ENCODE results near the gene NRG3. TPM values are rescaled to one million over a fixed set of nuclear protein-coding genes. Genes with fewer than 3 reads are reported as not detected.

Gene NRG3
- total RNA-seq, 2 experiments from 2014 or later, result not detected

GRCh38 chr10:82391971-82392370 is 517.0 kb downstream of the NRG3 start:
- POLR2A ChIA-PET, result no interaction called here
- Histone ChIP-seq H3K9me3 (ENCODE audit: control insufficient read depth in 1 of 2, insufficient read depth in 1 of 2, low read length in 2 of 2) (peaks cover 0 to 4% of the 10 kb centered on the region in 2 experiments), H3K27ac (ENCODE audit: low read depth in 1 of 2, low read length in 2 of 2) (no peak overlapping the region), H3K27me3 (ENCODE audit: control insufficient read depth in 1 of 2, insufficient read depth in 2 of 2, low read length in 2 of 2) (no peaks in the 10 kb centered on the region), H3K36me3 (ENCODE audit: insufficient read depth, low read length) (no peaks in the 10 kb centered on the region), H3K4me3 (ENCODE audit: low read length) (no peak overlapping the region), H3K4me1 (ENCODE audit: insufficient read depth, low read length) (no peaks in the 10 kb centered on the region)
- Mint-ChIP-seq H3K9me3 (peaks cover 2% of the 10 kb centered on the region), H3K36me3 (ENCODE audit: low read depth) (no peaks in the 10 kb centered on the region), H3K27ac (no peak overlapping the region), H3K4me3 (no peak overlapping the region), H3K27me3 (no peaks in the 10 kb centered on the region), H3K4me1 (ENCODE audit: low read depth) (no peaks in the 10 kb centered on the region)
- ATAC-seq (ENCODE audit: poor library complexity) (no peak), DNase-seq (no peak)
- intact Hi-C loops (cut with DNase I, micrococcal nuclease), result no loop called here
- TF ChIP-seq CTCF (IDR thresholded peaks at IDR 0.05), result no peak
- CTCF ChIA-PET, result no interaction called here

- TF ChIP-seq CTCF (IDR thresholded peaks at IDR 0.05), result no peak
- intact Hi-C loops (cut with DNase I, micrococcal nuclease), result no loop called here
- Histone ChIP-seq H3K27ac (ENCODE audit: low read depth in 1 of 2, low read length in 2 of 2) (no peak overlapping the region), H3K9me3 (ENCODE audit: control insufficient read depth in 1 of 2, insufficient read depth in 1 of 2, low read length in 2 of 2) (peaks cover 0 to 4% of the 10 kb centered on the region in 2 experiments), H3K27me3 (ENCODE audit: control insufficient read depth in 1 of 2, insufficient read depth in 2 of 2, low read length in 2 of 2) (no peaks in the 10 kb centered on the region), H3K36me3 (ENCODE audit: insufficient read depth, low read length) (no peaks in the 10 kb centered on the region), H3K4me3 (ENCODE audit: low read length) (no peak overlapping the region), H3K4me1 (ENCODE audit: insufficient read depth, low read length) (no peaks in the 10 kb centered on the region)
- ChIA-PET CTCF (no interaction called here), POLR2A (no interaction called here)
- Mint-ChIP-seq H3K4me1 (ENCODE audit: low read depth) (no peaks in the 10 kb centered on the region), H3K27ac (no peak overlapping the region), H3K9me3 (peaks cover 2% of the 10 kb centered on the region), H3K27me3 (no peaks in the 10 kb centered on the region), H3K4me3 (no peak overlapping the region), H3K36me3 (ENCODE audit: low read depth) (no peaks in the 10 kb centered on the region)
- no peak for DNase-seq
- no peak for ATAC-seq (ENCODE audit: poor library complexity)
These were observed 517.5 kb downstream of the NRG3 start for GRCh38 chr10:82392533-82392932.

- ChIA-PET CTCF (no interaction called here), POLR2A (no interaction called here)
- ATAC-seq (ENCODE audit: poor library complexity) (no peak), DNase-seq (no peak)
- Histone ChIP-seq H3K4me1 (ENCODE audit: insufficient read depth, low read length) (no peaks in the 10 kb centered on the region), H3K27me3 (ENCODE audit: control insufficient read depth in 1 of 2, insufficient read depth in 2 of 2, low read length in 2 of 2) (no peaks in the 10 kb centered on the region), H3K36me3 (ENCODE audit: insufficient read depth, low read length) (no peaks in the 10 kb centered on the region), H3K9me3 (ENCODE audit: control insufficient read depth in 1 of 2, insufficient read depth in 1 of 2, low read length in 2 of 2) (peaks cover 0 to 7% of the 10 kb centered on the region in 2 experiments), H3K4me3 (ENCODE audit: low read length) (no peak overlapping the region), H3K27ac (ENCODE audit: low read depth in 1 of 2, low read length in 2 of 2) (no peak overlapping the region)
- Mint-ChIP-seq H3K9me3 (peaks cover 2% of the 10 kb centered on the region), H3K36me3 (ENCODE audit: low read depth) (no peaks in the 10 kb centered on the region), H3K27ac (no peak overlapping the region), H3K4me3 (no peak overlapping the region), H3K4me1 (ENCODE audit: low read depth) (no peaks in the 10 kb centered on the region), H3K27me3 (no peaks in the 10 kb centered on the region)
- intact Hi-C loops (cut with DNase I, micrococcal nuclease), result no loop called here
- no peak for TF ChIP-seq CTCF (IDR thresholded peaks at IDR 0.05)
These were observed 519.1 kb downstream of the NRG3 start for GRCh38 chr10:82394122-82394521.
